HG03060 (cell line): ENCODE results near the gene LRRC26.

Experiments used
- ATAC-seq: cut with Tn5 transposase; IDR thresholded peaks from one replicate; pipeline ENCODE4 v1.9.1; 2021; ENCODE audit warnings: low read depth, moderate number of reproducible peaks; ENCODE audit not compliant: unreplicated experiment

LRRC26 gene, protein sequence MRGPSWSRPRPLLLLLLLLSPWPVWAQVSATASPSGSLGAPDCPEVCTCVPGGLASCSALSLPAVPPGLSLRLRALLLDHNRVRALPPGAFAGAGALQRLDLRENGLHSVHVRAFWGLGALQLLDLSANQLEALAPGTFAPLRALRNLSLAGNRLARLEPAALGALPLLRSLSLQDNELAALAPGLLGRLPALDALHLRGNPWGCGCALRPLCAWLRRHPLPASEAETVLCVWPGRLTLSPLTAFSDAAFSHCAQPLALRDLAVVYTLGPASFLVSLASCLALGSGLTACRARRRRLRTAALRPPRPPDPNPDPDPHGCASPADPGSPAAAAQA

DNA sequence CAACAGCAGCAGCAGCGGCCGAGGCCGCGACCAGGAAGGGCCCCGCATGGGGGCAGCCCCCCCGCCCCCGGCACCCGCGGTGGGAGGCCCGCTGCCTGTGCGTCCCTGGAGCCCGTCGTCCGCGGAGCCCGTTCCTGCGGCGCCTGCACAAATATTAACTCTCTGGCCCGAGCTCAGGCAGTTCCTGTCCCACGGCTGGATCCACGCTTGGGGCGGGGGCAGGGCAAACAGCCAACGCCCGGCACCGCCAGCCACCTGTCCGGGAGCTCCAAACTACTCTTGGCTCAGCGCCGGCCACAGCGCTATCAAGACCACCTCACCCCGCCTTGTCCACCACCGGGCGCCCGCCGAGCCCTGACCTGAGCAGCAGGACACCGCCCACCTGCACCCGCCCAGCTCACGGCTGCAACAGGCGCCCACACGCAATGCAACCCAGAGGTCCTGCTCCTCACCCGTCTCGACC is at the start of gene LRRC26:
LRRC26 (minus strand) TSS at position 156 of the 463 bp plus-strand sequence; CDS start at position 48, 108 bp downstream.
- no peak for ATAC-seq

DNA sequence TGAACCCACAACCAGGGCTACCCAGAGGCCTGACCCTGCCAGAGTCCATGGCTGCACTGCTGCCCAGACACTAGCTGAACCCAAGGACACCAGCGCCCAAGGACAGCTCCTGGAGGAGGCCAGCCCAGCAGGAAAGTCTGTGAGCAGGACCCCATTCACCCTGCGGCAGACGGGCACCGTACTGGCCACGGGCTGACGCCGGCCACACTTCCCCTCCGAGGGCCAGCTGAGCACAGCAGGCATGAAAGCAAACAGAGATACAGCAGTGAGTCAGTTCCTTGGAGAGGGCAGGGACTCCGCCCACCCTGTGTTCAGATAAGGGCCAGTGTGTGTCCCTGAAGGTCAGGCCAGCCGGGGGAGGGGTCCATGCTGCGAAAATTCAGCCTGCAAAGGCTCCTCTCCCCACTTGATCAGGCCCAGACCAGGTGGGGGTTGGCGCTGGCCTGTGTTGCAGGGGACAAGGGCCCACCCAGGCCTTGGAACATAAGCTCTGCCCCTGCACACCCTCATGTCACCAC is 49.0 kb upstream of the LRRC26 start:
- no peak for ATAC-seq

DNA sequence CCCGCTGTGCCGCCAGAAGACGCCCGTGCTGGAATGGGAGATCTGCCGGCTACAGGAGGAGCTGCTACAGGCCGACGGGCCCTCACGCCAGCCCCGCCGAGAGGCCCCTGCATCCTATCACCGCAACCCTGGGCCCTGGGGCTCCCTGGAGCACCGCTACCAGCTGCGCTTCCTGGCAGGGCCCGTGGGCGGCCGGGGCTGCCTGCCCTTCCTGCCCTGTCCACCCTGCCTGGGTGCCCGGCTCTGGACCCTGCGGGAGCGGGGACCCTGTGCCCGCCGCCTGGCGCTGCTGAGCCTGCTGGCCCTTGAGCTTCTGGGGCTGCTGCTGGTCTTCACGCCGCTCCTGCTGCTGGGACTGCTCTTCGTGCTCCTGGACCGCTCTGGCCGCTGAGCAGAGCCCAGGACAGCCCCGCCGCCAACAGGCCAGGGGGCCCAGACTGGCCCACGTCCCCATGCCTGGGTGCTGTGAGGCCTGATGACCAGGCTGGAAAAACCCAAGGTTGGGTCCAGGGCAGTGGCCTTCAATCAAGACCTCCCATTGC is 48.4 kb upstream of the LRRC26 start:
- ATAC-seq: no peak

DNA sequence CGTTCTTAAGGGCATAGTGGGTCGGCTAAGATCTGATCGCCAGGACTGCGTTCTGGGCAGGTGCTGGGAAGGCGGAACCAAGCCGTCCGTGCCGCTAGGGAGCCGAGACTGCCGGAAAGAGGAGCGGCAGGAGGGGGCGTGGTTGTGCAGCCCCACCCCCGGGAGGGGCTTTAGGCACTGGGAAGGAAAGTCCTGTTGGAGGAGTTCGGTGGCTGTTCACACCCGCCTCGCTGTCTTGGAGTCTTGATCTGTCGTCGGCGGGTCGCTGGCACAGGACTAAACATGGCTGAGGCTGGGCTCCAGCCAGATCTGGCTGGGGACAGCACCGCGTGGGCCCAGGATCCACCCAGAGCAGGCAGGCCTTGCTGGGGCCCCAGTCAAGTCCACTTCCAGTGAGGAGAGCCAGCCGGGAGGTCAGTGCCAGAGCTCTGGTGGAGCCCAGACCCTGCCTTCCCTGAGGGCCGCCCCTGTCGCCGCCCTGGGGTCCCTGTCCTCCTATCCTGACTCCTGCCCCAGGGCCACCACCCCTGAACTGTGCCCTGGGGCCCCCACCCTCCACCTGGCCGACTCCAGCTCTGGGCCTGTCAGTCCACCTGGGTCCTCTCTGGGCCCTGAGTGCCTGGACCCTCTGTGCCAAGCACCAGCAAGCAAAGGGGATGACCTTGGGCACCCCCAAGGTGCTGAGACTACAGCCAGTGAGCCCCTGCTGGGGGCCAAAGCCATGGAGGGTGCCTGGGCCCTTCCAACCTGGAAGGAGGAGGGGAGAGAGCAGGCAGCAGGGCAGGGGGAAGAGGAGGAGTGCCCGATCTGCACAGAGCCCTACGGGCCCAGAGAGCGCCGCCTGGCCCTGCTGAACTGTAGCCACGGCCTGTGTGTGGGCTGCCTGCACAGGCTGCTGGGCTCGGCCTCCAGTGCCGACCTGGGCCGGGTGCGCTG is 47.7 kb upstream of the LRRC26 start:
- ATAC-seq: no peak

DNA sequence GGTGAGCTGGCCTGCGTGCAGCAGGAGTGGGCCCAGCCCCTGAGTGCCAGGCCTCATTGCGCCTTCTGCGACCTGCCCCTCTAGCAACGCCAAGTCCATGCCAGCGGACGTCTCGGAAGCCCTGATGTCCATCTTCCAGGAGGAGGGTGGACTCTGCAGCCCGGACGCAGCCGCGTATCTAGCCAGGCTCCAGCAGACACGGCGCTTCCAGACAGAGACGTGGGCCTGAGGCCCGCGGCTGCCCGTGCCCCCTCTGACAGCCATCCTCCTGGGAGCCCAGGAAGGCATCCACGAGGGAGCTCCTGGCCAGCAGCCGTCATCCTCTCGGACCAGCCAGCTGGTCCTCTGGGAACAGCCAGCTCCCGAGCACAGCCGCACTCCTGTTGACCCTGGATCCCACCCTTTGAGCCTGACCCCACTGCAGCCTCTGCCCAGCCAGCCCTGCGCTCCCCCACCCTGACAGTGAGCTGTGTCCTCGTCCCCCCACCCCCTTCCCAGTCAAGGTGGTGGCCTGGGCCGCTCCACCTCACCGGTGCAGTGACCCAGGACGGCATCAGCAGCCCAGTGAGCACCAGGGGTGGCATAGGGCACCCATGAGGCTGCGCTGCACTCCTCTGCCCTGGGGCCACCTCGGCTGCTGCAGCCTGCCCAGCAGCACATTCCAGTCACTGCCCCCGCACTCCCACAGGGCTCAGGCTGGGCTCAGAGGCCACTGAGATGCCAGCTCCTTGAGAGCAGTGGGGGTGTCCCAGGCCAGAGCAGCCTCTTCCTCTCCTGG is 46.5 kb upstream of the LRRC26 start:
- ATAC-seq: no peak

DNA sequence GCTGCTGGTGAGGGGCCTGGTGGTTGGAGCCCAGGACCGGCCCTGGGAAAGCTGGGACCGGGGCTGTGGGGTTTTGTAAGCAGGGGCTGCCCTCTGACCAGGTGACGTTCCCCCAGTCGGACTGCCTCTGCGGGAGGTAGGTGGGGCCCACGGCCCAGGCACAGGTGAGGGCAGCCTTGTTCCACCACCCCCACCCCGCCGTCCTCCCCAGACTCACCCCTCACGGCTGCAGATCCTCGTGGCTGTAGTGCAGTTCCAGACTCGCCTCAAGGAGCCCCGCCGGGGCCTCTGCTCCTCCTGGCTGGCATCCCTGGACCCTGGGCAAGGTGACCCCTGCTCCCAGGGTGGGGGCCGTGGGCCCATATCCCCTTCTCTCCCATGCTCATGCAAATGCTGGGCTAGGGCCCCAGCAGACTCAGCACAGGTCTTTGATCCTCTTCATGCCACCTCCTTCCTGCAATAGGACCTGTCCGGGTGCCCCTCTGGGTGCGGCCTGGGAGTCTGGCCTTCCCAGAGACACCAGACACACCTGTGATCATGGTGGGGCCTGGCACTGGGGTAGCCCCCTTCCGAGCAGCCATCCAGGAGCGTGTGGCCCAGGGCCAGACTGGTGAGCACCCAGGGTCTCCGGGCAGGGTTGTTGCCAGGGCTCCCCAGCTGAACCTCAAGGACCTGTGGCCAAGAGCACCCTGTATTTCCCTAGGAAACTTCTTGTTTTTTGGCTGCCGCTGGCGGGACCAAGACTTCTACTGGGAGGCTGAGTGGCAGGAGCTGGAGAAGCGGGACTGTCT is 45.5 kb upstream of the LRRC26 start:
- no peak for ATAC-seq

DNA sequence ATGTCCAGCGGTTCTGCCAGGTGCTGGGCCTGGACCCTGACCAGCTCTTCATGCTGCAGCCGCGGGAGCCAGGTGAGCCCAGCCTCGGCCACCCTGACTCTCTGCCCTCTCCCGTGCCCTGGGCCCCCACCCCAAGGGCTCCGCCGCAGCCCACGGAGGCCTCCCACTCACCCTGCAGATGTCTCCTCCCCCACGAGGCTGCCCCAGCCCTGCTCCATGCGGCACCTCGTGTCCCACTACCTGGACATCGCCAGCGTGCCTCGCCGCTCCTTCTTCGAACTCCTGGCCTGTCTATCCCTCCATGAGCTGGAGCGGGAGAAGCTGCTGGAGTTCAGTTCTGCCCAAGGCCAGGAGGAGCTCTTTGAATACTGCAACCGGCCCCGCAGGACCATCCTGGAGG is 44.8 kb upstream of the LRRC26 start:
- no peak for ATAC-seq

DNA sequence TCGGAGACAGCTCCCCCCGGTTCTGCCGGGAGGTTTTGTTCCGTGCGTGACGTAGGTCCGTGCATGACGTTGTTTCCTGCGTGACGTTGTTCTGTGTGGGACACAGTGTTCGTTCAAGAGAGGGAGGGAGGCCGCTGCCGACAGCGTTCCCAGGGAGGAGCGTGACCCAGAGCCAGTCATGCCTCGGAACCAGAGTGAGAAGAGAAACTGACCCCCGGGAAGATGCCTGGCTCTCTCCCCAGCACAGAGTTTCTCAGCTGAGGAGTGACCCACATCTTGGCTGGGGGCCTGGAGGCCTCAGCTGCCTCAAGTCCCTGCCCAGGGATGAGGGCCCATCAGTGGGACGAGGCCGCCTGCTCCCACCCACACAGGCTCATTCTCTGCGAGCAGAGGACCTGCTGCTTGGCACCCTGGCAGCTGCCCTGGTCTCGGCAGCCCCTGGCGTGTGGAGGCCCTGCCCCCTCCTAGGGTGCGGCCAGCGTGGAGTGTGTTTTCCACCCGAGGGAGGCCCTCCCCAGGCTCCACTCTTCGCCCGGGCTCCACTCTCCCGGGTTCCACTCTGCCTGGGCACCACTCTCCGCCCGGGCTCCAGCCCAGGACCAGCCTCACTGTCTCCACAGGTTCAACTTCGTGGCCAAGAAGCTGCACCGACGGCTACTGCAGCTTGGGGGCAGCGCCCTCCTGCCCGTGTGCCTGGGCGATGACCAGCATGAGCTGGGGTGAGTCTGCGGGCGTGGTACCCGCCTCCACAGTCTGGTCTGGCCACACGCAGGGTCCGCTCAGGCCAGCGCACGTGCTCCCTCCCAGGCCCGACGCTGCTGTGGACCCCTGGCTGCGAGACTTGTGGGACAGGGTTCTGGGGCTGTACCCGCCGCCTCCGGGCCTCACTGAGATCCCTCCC is 43.6 kb upstream of the LRRC26 start:
- no peak for ATAC-seq

DNA sequence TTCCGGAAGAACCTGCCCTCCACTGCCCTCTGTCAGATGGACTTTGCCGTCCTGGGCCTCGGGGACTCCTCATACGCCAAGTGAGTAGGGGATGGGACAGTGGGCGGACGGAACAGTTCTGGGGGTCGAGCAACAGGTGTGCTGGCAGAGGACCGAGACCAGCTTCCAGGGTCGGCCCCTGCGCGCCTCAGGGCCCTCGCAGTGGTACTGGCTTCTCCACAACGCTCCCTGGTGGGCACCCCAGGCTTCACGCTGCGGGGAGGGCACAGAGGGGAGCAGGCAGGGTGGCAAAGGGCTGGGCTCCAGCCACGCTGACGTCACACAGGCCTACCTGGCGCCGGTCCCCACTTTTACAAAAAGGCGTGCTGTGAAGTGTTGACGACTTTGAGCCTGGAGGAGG is 42.7 kb upstream of the LRRC26 start:
- no peak for ATAC-seq

DNA sequence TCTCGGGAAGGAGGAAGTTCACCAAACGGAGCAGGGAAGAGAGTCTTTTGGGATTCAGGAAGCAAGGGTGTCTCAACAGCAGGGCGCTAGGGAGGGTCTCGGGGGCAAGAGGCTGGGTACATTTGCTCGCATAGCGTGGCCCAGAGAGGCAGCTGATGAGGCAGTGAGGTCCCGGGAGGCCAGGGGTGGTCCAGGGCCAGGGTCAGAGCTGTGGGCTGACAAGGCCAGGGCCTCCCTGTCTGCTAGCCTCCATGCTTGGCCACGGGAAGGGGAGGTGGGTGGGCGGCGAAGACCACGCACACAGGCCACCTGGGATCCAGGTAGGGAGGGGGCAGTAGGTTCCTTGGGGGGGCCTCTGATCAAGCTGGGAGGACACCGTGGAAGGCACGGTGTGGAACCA is 41.7 kb upstream of the LRRC26 start:
- no peak for ATAC-seq

DNA sequence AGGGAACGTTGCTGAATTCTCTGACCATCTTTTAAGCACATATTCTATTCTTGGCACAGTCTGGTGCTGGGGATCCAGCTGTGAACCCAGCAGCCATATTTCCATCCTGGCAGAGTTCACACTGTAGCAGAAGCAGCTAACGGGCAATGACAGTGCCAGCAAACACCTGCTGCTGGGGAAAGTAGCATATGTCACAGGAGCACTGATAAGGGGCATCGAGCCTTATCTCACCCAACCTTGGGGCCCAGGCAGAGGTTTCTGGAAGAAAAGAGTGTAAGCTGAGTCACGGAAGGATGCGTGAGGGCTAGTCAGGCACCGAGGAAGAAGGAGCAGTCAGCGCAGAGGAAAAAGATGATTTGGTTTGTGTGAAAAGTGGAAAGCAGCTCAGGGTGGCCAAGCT is 36.8 kb upstream of the LRRC26 start:
- ATAC-seq: no peak

DNA sequence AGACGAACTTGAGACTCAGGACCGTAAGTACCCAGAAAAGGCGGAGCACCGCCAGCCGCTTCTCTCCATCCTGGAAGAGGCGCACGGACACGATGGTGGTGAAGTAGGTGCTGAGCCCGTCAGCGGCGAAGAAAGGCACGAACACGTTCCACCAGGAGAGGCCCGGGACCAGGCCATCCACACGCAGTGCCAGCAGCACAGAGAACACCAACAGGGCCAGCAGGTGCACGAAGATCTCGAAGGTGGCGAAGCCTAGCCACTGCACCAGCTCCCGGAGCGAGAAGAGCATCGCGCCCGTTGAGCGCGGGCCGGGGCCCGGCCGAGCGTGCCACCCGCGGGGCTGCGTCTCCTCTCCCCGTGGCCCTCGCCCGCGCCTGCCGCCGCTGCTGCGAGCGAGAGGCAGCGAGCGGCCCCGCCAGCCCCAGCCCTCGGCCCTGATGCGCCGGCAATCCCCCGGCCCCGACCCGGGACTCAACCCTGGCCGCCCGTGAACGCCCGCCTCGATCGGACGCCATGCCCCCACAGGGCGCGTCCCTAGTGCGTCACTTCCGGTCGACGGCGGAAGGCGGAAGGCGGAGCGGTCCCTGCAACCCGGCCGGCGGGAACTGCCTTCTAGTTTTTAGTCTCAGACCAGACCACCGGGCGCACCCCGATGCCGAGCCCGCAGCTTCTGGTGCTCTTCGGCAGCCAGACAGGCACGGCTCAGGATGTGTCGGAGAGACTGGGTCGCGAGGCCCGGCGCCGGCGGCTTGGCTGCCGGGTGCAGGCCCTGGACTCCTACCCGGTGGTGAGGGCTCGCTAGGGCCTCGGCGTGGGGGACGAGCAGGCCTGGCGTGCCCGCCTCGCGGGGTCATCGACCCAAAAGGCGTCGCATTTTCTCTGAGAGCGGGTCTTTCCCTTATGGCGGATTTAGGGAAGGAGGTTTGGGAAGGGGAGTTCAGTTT is 35.5 kb upstream of the LRRC26 start, which contains the start of the genes NDOR1 and TMEM203:
NDOR1 (plus strand) TSS at position 575 of the 944 bp plus-strand sequence; CDS start at position 653, 78 bp downstream.
TMEM203 (minus strand) TSS at position 523 of the 944 bp plus-strand sequence; CDS start at position 289, 234 bp downstream.
- ATAC-seq: no peak

DNA sequence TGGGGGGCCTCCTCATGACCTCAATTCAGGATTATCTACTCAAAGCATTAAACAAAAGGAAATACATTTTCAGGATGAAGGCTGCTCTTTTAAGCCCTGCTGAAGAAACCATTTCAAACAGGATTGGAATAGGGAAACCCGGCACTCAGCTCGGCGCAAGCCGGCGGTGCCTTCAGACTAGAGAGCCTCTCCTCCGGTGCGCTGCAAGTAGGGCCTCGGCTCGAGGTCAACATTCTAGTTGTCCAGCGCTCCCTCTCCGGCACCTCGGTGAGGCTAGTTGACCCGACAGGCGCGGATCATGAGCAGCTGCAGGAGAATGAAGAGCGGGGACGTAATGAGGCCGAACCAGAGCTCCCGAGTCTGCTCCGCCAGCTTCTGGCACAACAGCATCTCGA is 34.9 kb upstream of the LRRC26 start:
- ATAC-seq: no peak

DNA sequence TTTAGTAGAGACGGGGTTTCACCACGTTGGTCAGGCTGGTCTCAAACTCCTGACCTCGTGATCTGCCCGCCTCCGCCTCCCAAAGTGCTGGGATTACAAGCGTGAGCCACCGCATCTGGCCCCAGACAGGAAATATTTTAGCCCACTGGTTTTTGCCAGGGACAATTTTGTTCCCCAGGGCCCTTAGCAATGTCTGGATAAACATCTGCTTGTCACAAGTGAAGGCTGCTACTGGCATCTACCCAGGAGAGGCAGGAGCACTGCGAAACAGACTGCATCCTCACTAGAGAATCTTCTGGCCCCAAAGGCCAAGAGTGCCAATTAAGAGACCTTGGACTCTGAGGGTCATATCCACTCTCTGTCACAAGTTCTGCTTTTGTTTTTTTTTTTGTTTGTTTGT is 33.1 kb upstream of the LRRC26 start:
- no peak for ATAC-seq

DNA sequence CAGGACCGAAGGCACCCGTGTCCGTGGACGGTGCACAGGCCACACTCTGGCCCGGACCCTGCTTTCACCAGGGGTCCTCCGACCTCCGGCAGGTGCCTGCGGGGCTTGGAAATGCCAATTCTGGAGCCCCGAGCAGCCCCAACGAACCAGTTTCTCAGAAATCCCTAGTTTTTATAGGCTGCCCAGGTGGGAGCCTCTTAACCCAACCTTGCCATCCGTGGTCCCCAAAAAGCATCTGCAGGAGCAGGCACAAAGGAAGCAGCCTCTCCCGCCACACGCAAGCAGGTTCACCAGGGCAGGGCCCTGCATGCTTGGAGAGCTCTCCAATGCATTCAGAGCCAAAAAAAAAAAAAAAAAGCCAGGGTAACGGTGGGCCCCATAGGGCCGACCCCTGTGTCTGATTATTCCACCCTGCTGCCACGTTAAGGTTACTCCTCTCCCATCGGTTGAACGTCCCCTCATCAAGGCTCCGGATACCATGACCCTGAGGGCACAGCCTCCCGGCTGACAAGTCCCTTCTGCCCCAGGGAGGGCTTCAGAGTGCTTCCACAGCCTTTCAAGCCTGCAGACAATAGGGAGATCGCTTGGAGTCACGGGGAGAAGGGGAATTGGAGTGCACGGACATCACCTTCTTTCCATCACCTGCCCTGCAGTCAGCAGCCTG is 31.5 kb upstream of the LRRC26 start:
- ATAC-seq: no peak

DNA sequence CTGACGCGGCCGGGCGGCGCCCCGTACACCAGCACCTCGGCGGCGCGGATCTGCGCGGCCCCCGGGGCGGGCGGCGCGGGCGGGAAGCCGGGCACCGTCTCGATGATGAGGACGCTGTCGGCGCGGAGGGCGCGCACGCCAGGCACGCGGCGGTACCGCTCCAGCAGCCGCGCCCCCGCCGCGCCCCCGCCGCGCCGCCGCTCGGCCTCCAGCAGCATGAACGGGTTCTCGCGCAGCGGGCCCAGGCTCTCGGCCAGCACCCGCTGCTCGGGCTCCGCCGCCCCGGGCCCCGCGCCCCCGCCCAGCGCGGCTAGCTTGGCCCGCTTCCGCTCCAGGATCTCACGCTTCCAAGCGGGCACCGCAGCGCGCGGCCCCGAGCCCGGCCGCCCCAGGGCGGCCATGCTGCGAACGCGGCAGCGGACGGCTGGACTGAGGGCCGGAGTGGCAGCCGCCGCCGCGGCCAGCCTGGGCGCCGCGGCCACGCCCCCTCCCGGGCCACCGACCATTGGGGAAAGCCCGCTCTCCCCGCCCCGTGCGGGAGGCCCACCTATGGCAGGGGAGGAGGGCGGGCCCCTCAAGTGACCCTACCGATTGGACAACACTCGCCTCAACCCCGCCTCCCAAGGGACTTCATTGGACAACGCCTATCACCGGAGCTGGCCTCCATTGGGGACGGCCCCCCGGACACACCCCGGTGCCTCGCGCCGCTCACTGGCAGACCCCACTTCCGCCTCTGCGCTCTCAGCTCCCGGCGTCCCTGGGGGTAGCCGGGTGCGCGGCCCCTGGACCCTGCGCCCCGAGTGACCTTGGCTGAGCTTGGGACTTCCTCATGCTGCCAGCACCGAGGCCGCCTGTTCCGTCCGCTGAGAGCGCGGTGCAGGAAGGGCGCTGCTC is 30.7 kb upstream of the LRRC26 start, which contains the start of gene TPRN:
TPRN (minus strand) TSS at position 431 of the 894 bp plus-strand sequence; CDS start at position 401, 30 bp downstream.
- peak; percentile 75 for ATAC-seq
